NCI-H510A treated with DMSO at 0.1 percent for 48 hours (cell line): ENCODE data around the gene SETD1B.
"Not testable (repeated sequence)": the region's sequence is repeated elsewhere in the genome, so short reads cannot be mapped to it uniquely, and the experiment has no call there.

Source experiments
- DNase-seq: peaks from one replicate; lab custom pipeline; 2025; lab: John Stamatoyannopoulos, UW

The SETD1B gene

GRCh38 chr12:121826318-121827150 is 22.7 kb downstream of the SETD1B start:
- no peak for DNase-seq

GRCh38 chr12:121827351-121828099 is 23.7 kb downstream of the SETD1B start:
- DNase-seq = no peak

- DNase-seq = no peak
These were observed 24.5 kb downstream of the SETD1B start for GRCh38 chr12:121828306-121828705.

GRCh38 chr12:121828826-121829225 is 25.0 kb downstream of the SETD1B start:
- DNase-seq = no peak

- no peak for DNase-seq
These were observed 25.6 kb downstream of the SETD1B start for GRCh38 chr12:121829250-121829918.

GRCh38 chr12:121830134-121830533 is 26.3 kb downstream of the SETD1B start:
- no peak for DNase-seq

GRCh38 chr12:121830588-121831265 is 26.9 kb downstream of the SETD1B start:
- DNase-seq = no peak

- DNase-seq = no peak
These were observed 27.9 kb downstream of the SETD1B start for GRCh38 chr12:121831571-121832245.

GRCh38 chr12:121837680-121838079 is 33.9 kb downstream of the SETD1B start:
- DNase-seq = no peak

- DNase-seq = no peak
These were observed 34.3 kb downstream of the SETD1B start for GRCh38 chr12:121838126-121838525.

- peak; percentile 99 for DNase-seq
These were observed 35.5 kb downstream of the SETD1B start for GRCh38 chr12:121839106-121839992.

GRCh38 chr12:121839993-121840761 is 36.4 kb downstream of the SETD1B start:
- no peak for DNase-seq

- no peak for DNase-seq
These were observed 39.6 kb downstream of the SETD1B start for GRCh38 chr12:121843236-121843982.

GRCh38 chr12:121845701-121846100 is 41.9 kb downstream of the SETD1B start:
- DNase-seq = no peak

GRCh38 chr12:121849211-121849610 is 45.4 kb downstream of the SETD1B start:
- no peak for DNase-seq

- DNase-seq = no peak
These were observed 45.9 kb downstream of the SETD1B start for GRCh38 chr12:121849665-121850064.

- DNase-seq = not testable (repeated sequence)
These were observed 48.6 kb downstream of the SETD1B start for GRCh38 chr12:121852392-121852791.

GRCh38 chr12:121857322-121858246 is 53.8 kb downstream of the SETD1B start:
- no peak for DNase-seq
